ENCODE measurements around the gene FEM1A. TPM values are rescaled to one million over a fixed set of nuclear protein-coding genes. Genes with fewer than 3 reads are reported as not detected.
A peak's percentile ranks its signal among the peaks of the same experiment; 100 is the strongest.

FEM1A gene
- total and polyA plus RNA-seq, 9 of the 15 experiments (the other 6 are each of a cell fraction or from before 2014, with no cell fraction given): 0.08 to 19.0 (median 6.8) TPM

GRCh38 chr19:4744451-4745174 lies 46.9 kb upstream of the FEM1A start:
- 1% methylated on average over 8 of the region's 8 CpGs for WGBS (ENCODE audit: insufficient coverage, low coverage, missing lambda C conversion rate)
- intact Hi-C loops (cut with micrococcal nuclease) (no loop called here), in situ Hi-C loops (cut with MboI) (no loop called here)
- Histone ChIP-seq H3K9me1 (ENCODE audit: control insufficient read depth, insufficient read depth, low read length) (no peaks in the 10 kb centered on the region), H3K9me3 (replicated peaks; ENCODE audit: control insufficient read depth, insufficient read depth, low read depth, low read length) (no peaks in the 10 kb centered on the region), H3K79me2 (ENCODE audit: control insufficient read depth, insufficient read depth, low read length) (no peaks in the 10 kb centered on the region), H3K9ac (ENCODE audit: insufficient read depth in 1 of 2, low read depth in 2 of 2, low read length in 2 of 2) (no peak overlapping the region), H3K36me3 (ENCODE audit: control insufficient read depth, insufficient read depth, low read length) (no peaks in the 10 kb centered on the region), H3K27ac (ENCODE audit: extremely low read depth, low read depth, low read length) (no peak overlapping the region), H3K27me3 (ENCODE audit: control insufficient read depth in 2 of 2, insufficient read depth in 2 of 2, low read length in 2 of 2) (peaks cover 26 to 52% of the 10 kb centered on the region in 2 experiments), H3K4me3 (no peak overlapping the region), H4K20me1 (replicated peaks; ENCODE audit: control insufficient read depth, insufficient read depth, low read length) (no peaks in the 10 kb centered on the region), H3K4me2 (ENCODE audit: insufficient read depth, low read length) (no peak overlapping the region), H3K4me1 (replicated peaks in 1 of 2; ENCODE audit: control insufficient read depth in 2 of 2, insufficient read depth in 2 of 2, low read length in 2 of 2) (peaks cover 0 to 6% of the 10 kb centered on the region in 2 experiments; a peak in 3 of 5 replicates), H2AFZ (ENCODE audit: low read depth, low read length) (no peak overlapping the region)
- CTCF ChIA-PET (ENCODE audit: low intra/inter-chr PET ratio): no interaction called here
- no TSS peak for BruUV-seq (replicated peaks)
- POLR2A ChIA-PET: interaction anchor here (0.6 kb wide), 1 partner anchor 29 kb away, joined by 3 read pairs; no protein-coding TSS in a partner anchor
- DNase-seq (ENCODE audit: extremely low read depth in 1 of 4, low spot score in 3 of 4) (peak; percentile 22 to 55 (median 49)), ATAC-seq (peak; percentile 73), FAIRE-seq (peak; percentile 59)
- TF ChIP-seq EGR1 (conservative IDR thresholded peaks at IDR 0.05) (peak; percentile 88), ADNP (tag; IDR thresholded peaks at IDR 0.05) (no peak), ATF3 (IDR thresholded peaks at IDR 0.05) (peak; percentile 88), ATF3 (CRISPR knock-in tag; conservative IDR thresholded peaks at IDR 0.05) (no peak), REST (IDR thresholded peaks at IDR 0.05; ENCODE audit: borderline replicate concordance) (peak; percentile 71), REST (CRISPR knock-in tag; IDR thresholded peaks at IDR 0.05; ENCODE audit: low read depth) (no peak), ZNF561 (CRISPR knock-in tag; conservative IDR thresholded peaks at IDR 0.05) (no peak), DIDO1 (tag; IDR thresholded peaks at IDR 0.05; ENCODE audit: low read depth) (peak; percentile 68), SMAD3 (CRISPR knock-in tag; conservative IDR thresholded peaks at IDR 0.05) (no peak), JUN (IDR thresholded peaks at IDR 0.05; ENCODE audit: borderline replicate concordance, low read depth, low read length) (peak; percentile 92), JUN (CRISPR knock-in tag; IDR thresholded peaks at IDR 0.05; ENCODE audit: borderline replicate concordance) (no peak), ZNF174 (CRISPR knock-in tag; IDR thresholded peaks at IDR 0.05) (no peak), DPF2 (IDR thresholded peaks at IDR 0.05) (0 out of 2 replicates have a peak, but pooled peaks have one; percentile 33), HDAC1 (IDR thresholded peaks at IDR 0.05) (peak in 1 of 2 experiments; percentile 65; a peak in 1 of 4 replicates), ZNF316 (IDR thresholded peaks at IDR 0.05) (no peak), FOS (IDR thresholded peaks at IDR 0.05; ENCODE audit: extremely low read depth, insufficient read length) (peak; percentile 18)
